ENCODE results near the gene KIF2A. TPM values are rescaled to one million over a fixed set of nuclear protein-coding genes. Genes with fewer than 3 reads are reported as not detected.
A peak's percentile ranks its signal among the peaks of the same experiment; 100 is the strongest.

Gene KIF2A
- total and polyA plus RNA-seq, 9 of the 15 experiments (the other 6 are each of a cell fraction or from before 2014, with no cell fraction given), result 42.6 to 126 (median 77.6) TPM

- TF ChIP-seq FOXJ2 (tag; IDR thresholded peaks at IDR 0.05), result peak; percentile 86; the same call in 1 of the 2 replicates
These were observed 126.6 kb downstream of the KIF2A start (continued) for GRCh38 chr5:62432621-62433064.

Other genes starting within 250 kb of the KIF2A start
- 66.8 and 117 TPM in 2 replicates for gene DIMT1, start 97.7 kb downstream of the KIF2A start, total RNA-seq (2014; rRNA removed)
- gene DIMT1, start 97.7 kb downstream of the KIF2A start, total RNA-seq (2014; rRNA removed; fragmentation: Illumina TruSeq; extraction: Trizol), result 54.1 and 67.6 TPM in 2 replicates
- gene DIMT1, start 97.7 kb downstream of the KIF2A start, total RNA-seq (2015; rRNA removed; fragmentation: Illumina TruSeq; extraction: Trizol), result 47.2 and 48.5 TPM in 2 replicates
- gene DIMT1, start 97.7 kb downstream of the KIF2A start, total RNA-seq (2021), result 64.3 and 64.5 TPM in 2 replicates
- gene DIMT1, start 97.7 kb downstream of the KIF2A start, polyA plus RNA-seq (2011; rRNA removed), result 56.4 and 85.3 TPM in 2 replicates
- 54.9 and 59.1 TPM in 2 replicates for gene DIMT1, start 97.7 kb downstream of the KIF2A start, polyA plus RNA-seq (2014; fragmentation: Illumina TruSeq; extraction: Trizol)
- gene DIMT1, start 97.7 kb downstream of the KIF2A start, polyA plus RNA-seq (2014; fragmentation: Nextera tagmentation; extraction: Ambion mirVana), result 10 to 100 TPM; 28.9 to 39.9 TPM
- gene DIMT1, start 97.7 kb downstream of the KIF2A start, polyA plus RNA-seq (2014; rRNA removed), result 53.3 and 73.8 TPM in 2 replicates
- 44.6 and 57.7 TPM in 2 replicates for gene IPO11, start 106.6 kb downstream of the KIF2A start, total RNA-seq (2014; rRNA removed)
- gene IPO11, start 106.6 kb downstream of the KIF2A start, total RNA-seq (2014; rRNA removed; fragmentation: Illumina TruSeq; extraction: Trizol), result 94.0 and 105 TPM in 2 replicates
- 66.9 and 70.9 TPM in 2 replicates for gene IPO11, start 106.6 kb downstream of the KIF2A start, total RNA-seq (2015; rRNA removed; fragmentation: Illumina TruSeq; extraction: Trizol)
- gene IPO11, start 106.6 kb downstream of the KIF2A start, total RNA-seq (2021), result 96.0 and 101 TPM in 2 replicates
- gene IPO11, start 106.6 kb downstream of the KIF2A start, polyA plus RNA-seq (2011; rRNA removed), result 71.6 and 85.9 TPM in 2 replicates
- 82.1 and 91.6 TPM in 2 replicates for gene IPO11, start 106.6 kb downstream of the KIF2A start, polyA plus RNA-seq (2014; fragmentation: Illumina TruSeq; extraction: Trizol)
- 10 to 100 TPM; 39.5 to 45.4 TPM for gene IPO11, start 106.6 kb downstream of the KIF2A start, polyA plus RNA-seq (2014; fragmentation: Nextera tagmentation; extraction: Ambion mirVana)
- gene IPO11, start 106.6 kb downstream of the KIF2A start, polyA plus RNA-seq (2014; rRNA removed), result 35.4 and 38.7 TPM in 2 replicates